Duodenal mucosa (tissue), 2 donors: Measurements from ENCODE around the gene RBBP7.
"Not testable (repeated sequence)": the region's sequence is repeated elsewhere in the genome, so short reads cannot be mapped to it uniquely, and the experiment has no call there.

Source experiments
- H3K27ac ChIP-seq: one replicate; pipeline ENCODE4 v1.7.0; 2013; ENCODE audit warnings: low read depth, low read length
- H3K27me3 ChIP-seq, 2 donors: one replicate each; pipeline ENCODE4 v1.7.0; 2013; ENCODE audit warnings: low read length in 2 of 2, control low read depth in 1 of 2; ENCODE audit not compliant: insufficient read depth in 2 of 2, control insufficient read depth in 1 of 2
- H3K36me3 ChIP-seq, 2 donors: one replicate each; pipeline ENCODE4 v1.7.0; 2013; ENCODE audit warnings: low read length in 2 of 2, control low read depth in 1 of 2; ENCODE audit not compliant: insufficient read depth in 2 of 2, control insufficient read depth in 1 of 2
- H3K4me1 ChIP-seq, 2 donors: one replicate each; pipeline ENCODE4 v1.7.0; 2013; ENCODE audit warnings: low read length in 2 of 2, control low read depth in 1 of 2; ENCODE audit not compliant: insufficient read depth in 2 of 2, control insufficient read depth in 1 of 2
- H3K4me3 ChIP-seq, 2 donors: one replicate each; pipeline ENCODE4 v1.7.0; 2013; ENCODE audit warnings: low read length in 2 of 2, low read depth in 1 of 2
- H3K9ac ChIP-seq, 2 donors: one replicate each; pipeline ENCODE4 v1.7.0; 2013; ENCODE audit warnings: low read length in 2 of 2, low read depth in 1 of 2
- H3K9me3 ChIP-seq, 2 donors: one replicate each; pipeline ENCODE4 v1.7.0; 2013; ENCODE audit warnings: low read length in 2 of 2, control low read depth in 1 of 2; ENCODE audit not compliant: control insufficient read depth in 1 of 2

RBBP7 gene

GRCh38 chrX:16867947-16868346 lies 2.2 kb downstream of the RBBP7 start:
- Histone ChIP-seq H3K4me3 (peak overlapping the region; percentile 16 to 83), H3K9ac (peak overlapping the region in 1 of 2 donors; percentile 75), H3K9me3 (no peaks in the 10 kb centered on the region), H3K27ac (no peak overlapping the region), H3K4me1 (peaks cover 13 to 19% of the 10 kb centered on the region in 2 donors), H3K36me3 (peaks cover under 1 to 7% of the 10 kb centered on the region in 2 donors), H3K27me3 (no peaks in the 10 kb centered on the region)

DNA sequence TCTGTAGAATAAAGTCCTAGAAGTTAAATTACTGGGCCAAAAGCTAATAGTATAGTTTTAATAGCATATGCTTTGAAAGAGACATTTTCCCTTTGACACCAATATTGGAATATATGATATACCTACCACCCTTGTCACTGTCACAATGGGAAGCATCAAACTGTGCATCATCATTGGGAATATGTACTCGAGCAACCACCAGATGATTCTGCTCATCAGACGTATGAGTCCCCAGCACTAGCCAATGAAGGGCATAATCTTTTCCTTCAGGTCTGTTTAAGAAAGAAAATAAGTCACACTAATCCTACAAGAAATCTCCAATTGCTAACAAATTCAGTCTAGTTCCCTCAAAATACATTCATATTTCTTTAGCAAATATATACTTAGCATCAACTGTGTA lies 7.3 kb downstream of the RBBP7 start:
- Histone ChIP-seq H3K27me3 (no peaks in the 10 kb centered on the region), H3K36me3 (peaks cover 9 to 34% of the 10 kb centered on the region in 2 donors), H3K9me3 (no peaks in the 10 kb centered on the region), H3K9ac (no peak overlapping the region), H3K4me3 (no peak overlapping the region), H3K4me1 (peaks cover 0 to 1% of the 10 kb centered on the region in 2 donors), H3K27ac (no peak overlapping the region)

GRCh38 chrX:16856744-16857143 lies 13.4 kb downstream of the RBBP7 start:
- no peak overlapping the region for H3K4me3 ChIP-seq
- no peak overlapping the region for H3K27ac ChIP-seq
- H3K9me3 ChIP-seq = no peaks in the 10 kb centered on the region
- H3K36me3 ChIP-seq = peaks cover 20 to 61% of the 10 kb centered on the region in 2 donors
- no peaks in the 10 kb centered on the region for H3K4me1 ChIP-seq
- no peaks in the 10 kb centered on the region for H3K27me3 ChIP-seq
- H3K9ac ChIP-seq = no peak overlapping the region

- H3K9ac ChIP-seq, H3K27ac ChIP-seq, H3K27me3 ChIP-seq, H3K4me1 ChIP-seq, H3K4me3 ChIP-seq, H3K9me3 ChIP-seq: not testable (repeated sequence)
- H3K36me3 ChIP-seq = peaks cover 24 to 54% of the 10 kb centered on the region in 2 donors
These were observed 14.1 kb downstream of the RBBP7 start for GRCh38 chrX:16856076-16856404.

DNA sequence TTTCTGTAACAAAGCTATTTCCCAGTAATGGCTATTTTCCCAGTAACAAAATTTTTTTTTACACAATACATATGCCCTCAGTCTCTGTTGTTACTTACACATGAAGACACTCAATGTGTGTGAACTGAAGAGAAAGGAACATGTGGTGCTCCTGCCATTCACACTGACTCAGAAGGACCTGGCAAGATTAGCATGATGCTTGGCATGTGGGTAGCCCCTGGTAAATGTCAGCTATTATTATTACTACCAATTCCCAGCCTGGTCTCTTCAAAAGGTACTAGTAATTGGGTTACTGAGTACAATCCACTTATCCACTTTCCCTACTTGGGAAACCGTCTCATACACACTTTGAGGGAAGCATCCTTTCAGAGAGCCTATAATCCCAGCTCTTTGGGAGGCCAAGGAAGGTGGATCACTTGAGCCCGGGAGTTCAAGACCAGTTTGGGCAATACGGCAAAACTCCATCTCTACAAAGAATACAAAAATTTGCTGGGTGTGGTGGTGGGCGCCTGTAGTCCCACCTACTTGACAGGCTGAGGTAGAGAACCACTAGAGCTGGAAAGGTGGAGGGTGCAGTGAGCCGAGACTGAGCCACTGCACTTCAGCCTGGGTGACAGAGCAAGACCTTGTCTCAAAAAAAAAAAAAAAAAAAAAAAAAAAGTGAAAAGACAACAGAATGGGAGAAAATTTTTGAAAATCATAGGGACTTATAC lies 14.6 kb downstream of the RBBP7 start:
- H3K27me3 ChIP-seq = no peaks in the 10 kb centered on the region
- no peak overlapping the region for H3K27ac ChIP-seq
- no peaks in the 10 kb centered on the region for H3K4me1 ChIP-seq
- no peaks in the 10 kb centered on the region for H3K9me3 ChIP-seq
- H3K4me3 ChIP-seq = no peak overlapping the region
- H3K36me3 ChIP-seq = peaks cover 24 to 54% of the 10 kb centered on the region in 2 donors
- no peak overlapping the region for H3K9ac ChIP-seq

GRCh38 chrX:16853537-16853936 lies 16.6 kb downstream of the RBBP7 start:
- no peaks in the 10 kb centered on the region for H3K27me3 ChIP-seq
- no peak overlapping the region for H3K4me3 ChIP-seq
- H3K9me3 ChIP-seq = no peaks in the 10 kb centered on the region
- H3K36me3 ChIP-seq = peaks cover 24 to 47% of the 10 kb centered on the region in 2 donors
- H3K4me1 ChIP-seq = no peaks in the 10 kb centered on the region
- H3K27ac ChIP-seq = no peak overlapping the region
- H3K9ac ChIP-seq = no peak overlapping the region

DNA sequence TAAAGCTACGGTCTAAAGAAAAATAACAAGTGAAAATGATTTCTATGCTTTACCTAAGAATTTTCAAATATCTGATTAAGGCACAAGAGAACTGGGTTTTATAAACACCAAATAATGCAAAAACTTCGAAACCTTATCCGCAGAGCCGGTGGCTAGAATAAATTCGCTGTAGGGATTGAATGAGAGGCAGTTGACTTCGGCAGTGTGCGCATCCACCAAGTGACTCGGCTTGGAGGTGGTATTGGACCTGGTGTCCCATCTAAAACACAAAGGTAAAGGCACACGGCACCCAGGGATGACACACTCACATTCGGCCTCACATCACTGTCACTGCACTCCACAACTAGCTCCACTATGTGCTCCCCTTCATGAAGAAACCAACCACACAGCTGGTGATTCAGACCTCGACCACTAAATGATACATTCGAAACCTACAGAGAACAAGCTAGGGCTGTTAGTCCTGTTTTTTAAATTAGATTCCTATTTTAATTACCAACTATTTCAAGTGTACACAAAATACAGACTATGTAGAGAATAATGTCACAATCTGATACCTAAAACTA lies 17.5 kb downstream of the RBBP7 start:
- Histone ChIP-seq H3K9me3 (no peaks in the 10 kb centered on the region), H3K27me3 (no peaks in the 10 kb centered on the region), H3K9ac (no peak overlapping the region), H3K27ac (no peak overlapping the region), H3K4me3 (no peak overlapping the region), H3K4me1 (no peaks in the 10 kb centered on the region), H3K36me3 (peaks cover 18 to 47% of the 10 kb centered on the region in 2 donors)

DNA sequence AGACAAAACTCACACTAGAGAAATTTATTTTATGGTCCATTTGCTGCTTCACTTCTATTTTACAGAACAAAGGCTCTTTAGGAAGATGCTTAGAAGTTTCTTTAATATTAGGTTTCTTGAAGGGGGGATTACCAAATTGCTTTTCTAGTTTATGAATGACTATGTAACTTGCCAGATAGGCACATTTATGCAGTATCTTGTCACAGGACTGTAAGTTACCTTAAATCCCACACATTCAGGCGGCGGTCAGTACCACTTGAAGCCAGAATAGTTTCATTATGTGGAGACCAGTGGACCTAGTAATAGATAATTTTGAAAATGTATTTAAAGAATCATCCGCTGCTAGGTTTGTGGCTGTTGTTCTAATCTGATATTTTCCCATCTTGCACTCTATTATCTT lies 18.3 kb downstream of the RBBP7 start:
- Histone ChIP-seq H3K9ac (no peak overlapping the region), H3K9me3 (no peaks in the 10 kb centered on the region), H3K4me1 (no peaks in the 10 kb centered on the region), H3K4me3 (no peak overlapping the region), H3K27ac (no peak overlapping the region), H3K36me3 (peaks cover 14 to 39% of the 10 kb centered on the region in 2 donors), H3K27me3 (no peaks in the 10 kb centered on the region)

GRCh38 chrX:16851421-16851820 lies 18.7 kb downstream of the RBBP7 start:
- Histone ChIP-seq H3K36me3 (peaks cover 14 to 41% of the 10 kb centered on the region in 2 donors), H3K4me3 (no peak overlapping the region), H3K9me3 (no peaks in the 10 kb centered on the region), H3K9ac (no peak overlapping the region), H3K27me3 (no peaks in the 10 kb centered on the region), H3K4me1 (no peaks in the 10 kb centered on the region), H3K27ac (no peak overlapping the region)

- Histone ChIP-seq H3K27me3 (no peaks in the 10 kb centered on the region), H3K4me3 (no peak overlapping the region), H3K9me3 (no peaks in the 10 kb centered on the region), H3K4me1 (no peaks in the 10 kb centered on the region), H3K36me3 (peaks cover 22 to 57% of the 10 kb centered on the region in 2 donors), H3K9ac (no peak overlapping the region), H3K27ac (no peak overlapping the region)
These were observed 21.6 kb downstream of the RBBP7 start for GRCh38 chrX:16848541-16848940.
